22Rv1 (cell line): ENCODE data around the gene KRT79.
"Not testable (repeated sequence)": the region's sequence is repeated elsewhere in the genome, so short reads cannot be mapped to it uniquely, and the experiment has no call there.

Source experiments
- ZFX ChIP-seq: fragments of 450-650 bp; IDR thresholded peaks from 2 replicates; pipeline ENCODE4 v1.6.1; 2017; ENCODE audit warnings: antibody characterized with exemption, borderline replicate concordance
- TF ChIP-seq, protein P1 (sequence below): fragments of 450-650 bp; IDR thresholded peaks from 2 replicates; pipeline ENCODE4 v1.5.1; 2017; ENCODE audit warnings: mild to moderate bottlenecking

DNA sequence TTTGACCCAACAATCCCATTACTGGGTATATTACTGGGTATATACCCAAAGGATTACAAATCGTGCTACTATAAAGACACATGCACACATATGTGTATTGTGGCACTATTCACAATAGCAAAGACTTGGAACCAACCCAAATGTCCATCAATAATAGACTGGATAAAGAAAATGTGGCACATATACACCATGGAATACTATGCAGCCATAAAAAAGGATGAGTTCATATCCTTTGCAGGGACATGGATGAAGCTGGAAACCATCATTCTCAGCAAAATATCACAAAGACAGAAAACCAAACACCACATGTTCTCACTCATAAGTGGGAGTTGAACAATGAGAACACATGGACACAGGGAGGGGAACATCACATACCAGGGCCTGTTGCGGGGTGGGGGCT lies 22.0 kb upstream of the KRT79 start:
- TF ChIP-seq, protein P1, sequence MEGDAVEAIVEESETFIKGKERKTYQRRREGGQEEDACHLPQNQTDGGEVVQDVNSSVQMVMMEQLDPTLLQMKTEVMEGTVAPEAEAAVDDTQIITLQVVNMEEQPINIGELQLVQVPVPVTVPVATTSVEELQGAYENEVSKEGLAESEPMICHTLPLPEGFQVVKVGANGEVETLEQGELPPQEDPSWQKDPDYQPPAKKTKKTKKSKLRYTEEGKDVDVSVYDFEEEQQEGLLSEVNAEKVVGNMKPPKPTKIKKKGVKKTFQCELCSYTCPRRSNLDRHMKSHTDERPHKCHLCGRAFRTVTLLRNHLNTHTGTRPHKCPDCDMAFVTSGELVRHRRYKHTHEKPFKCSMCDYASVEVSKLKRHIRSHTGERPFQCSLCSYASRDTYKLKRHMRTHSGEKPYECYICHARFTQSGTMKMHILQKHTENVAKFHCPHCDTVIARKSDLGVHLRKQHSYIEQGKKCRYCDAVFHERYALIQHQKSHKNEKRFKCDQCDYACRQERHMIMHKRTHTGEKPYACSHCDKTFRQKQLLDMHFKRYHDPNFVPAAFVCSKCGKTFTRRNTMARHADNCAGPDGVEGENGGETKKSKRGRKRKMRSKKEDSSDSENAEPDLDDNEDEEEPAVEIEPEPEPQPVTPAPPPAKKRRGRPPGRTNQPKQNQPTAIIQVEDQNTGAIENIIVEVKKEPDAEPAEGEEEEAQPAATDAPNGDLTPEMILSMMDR: not testable (repeated sequence)
- TF ChIP-seq ZFX: not testable (repeated sequence)
